ENCODE measurements around the gene HEMGN.

DNA sequence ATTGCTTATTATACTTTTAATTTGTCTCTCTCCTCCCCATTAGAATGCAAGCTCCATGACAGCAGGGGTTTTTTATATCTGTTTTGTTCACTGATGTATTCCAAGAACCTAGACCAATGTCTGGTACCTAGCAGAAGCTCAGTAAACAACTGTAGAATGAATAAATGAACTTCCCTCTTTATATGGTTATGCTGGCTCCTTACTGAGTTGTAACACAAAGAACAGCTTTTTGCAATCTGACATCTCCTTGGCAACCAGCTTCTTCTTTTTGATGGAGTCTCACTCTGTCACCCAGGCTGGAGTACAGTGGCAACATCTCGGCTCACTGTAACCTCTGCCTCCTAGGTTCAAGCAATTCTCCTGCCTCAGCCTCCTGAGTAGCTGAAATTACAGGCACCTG lies 29.3 kb downstream of the HEMGN start:
- TF ChIP-seq, protein P1, sequence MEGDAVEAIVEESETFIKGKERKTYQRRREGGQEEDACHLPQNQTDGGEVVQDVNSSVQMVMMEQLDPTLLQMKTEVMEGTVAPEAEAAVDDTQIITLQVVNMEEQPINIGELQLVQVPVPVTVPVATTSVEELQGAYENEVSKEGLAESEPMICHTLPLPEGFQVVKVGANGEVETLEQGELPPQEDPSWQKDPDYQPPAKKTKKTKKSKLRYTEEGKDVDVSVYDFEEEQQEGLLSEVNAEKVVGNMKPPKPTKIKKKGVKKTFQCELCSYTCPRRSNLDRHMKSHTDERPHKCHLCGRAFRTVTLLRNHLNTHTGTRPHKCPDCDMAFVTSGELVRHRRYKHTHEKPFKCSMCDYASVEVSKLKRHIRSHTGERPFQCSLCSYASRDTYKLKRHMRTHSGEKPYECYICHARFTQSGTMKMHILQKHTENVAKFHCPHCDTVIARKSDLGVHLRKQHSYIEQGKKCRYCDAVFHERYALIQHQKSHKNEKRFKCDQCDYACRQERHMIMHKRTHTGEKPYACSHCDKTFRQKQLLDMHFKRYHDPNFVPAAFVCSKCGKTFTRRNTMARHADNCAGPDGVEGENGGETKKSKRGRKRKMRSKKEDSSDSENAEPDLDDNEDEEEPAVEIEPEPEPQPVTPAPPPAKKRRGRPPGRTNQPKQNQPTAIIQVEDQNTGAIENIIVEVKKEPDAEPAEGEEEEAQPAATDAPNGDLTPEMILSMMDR (IDR thresholded peaks at IDR 0.05) = no peak
- no peak for TF ChIP-seq POLR2A (IDR thresholded peaks at IDR 0.05)
